ENCODE results near the gene UBXN6. TPM values are rescaled to one million over a fixed set of nuclear protein-coding genes. Genes with fewer than 3 reads are reported as not detected.

Gene UBXN6
- total and polyA plus RNA-seq, 2 of the 8 experiments (the other 6 are each of a cell fraction or from before 2014, with no cell fraction given) = 28.0 to 43.8 TPM

- H3K4me3 ChIP-seq (ENCODE audit: extremely low read depth in 1 of 4, insufficient read depth in 2 of 4, low read depth in 3 of 4, low read length in 4 of 4) = no peak overlapping the region
Measured at GRCh38 chr19:4443966-4444764, 13.4 kb downstream of the UBXN6 start.

More at GRCh38 chr19:4443966-4444764, 13.4 kb downstream of the UBXN6 start:
- no peak overlapping the region for H2BK20ac ChIP-seq (ENCODE audit: low read length)
- H2BK120ac ChIP-seq (replicated peaks; ENCODE audit: low read depth, low read length) = no peak overlapping the region
- no peak overlapping the region for H3K4ac ChIP-seq (replicated peaks; ENCODE audit: insufficient read length, low read depth, low read length)
- FAIRE-seq (no peak), DNase-seq (ENCODE audit: low read depth in 1 of 2, low spot score in 2 of 2) (no peak)
- H3K27me3 ChIP-seq (replicated peaks in 1 of 4; ENCODE audit: control insufficient read depth in 3 of 4, extremely low read depth in 1 of 4, insufficient read depth in 3 of 4, low read length in 3 of 4) = no peaks in the 10 kb centered on the region
- ChIA-PET CTCF (ENCODE audit: partially characterized antibody) (interaction anchor here (0.5 to 3.6 kb wide), 5 partner anchors 9 to 177 kb away, joined by 3 to 12 read pairs (median 5); no protein-coding TSS in a partner anchor), POLR2A (ENCODE audit: partially characterized antibody) (interaction anchor here (1.0 to 58.1 kb wide), 6 partner anchors 6 to 195 kb away, joined by 3 to 1590 read pairs (median 7); partner anchors contain the start of genes CHAF1A, SH3GL1 and UBXN6)
- H4K91ac ChIP-seq (replicated peaks; ENCODE audit: insufficient read length, low read length) = no peak overlapping the region
- H2BK15ac ChIP-seq (ENCODE audit: low read length) = no peak overlapping the region
- H2AK5ac ChIP-seq (ENCODE audit: low read depth, low read length) = no peak overlapping the region
- H3K79me1 ChIP-seq (ENCODE audit: low read depth, low read length) = peaks cover 6% of the 10 kb centered on the region
- H3K56ac ChIP-seq (replicated peaks; ENCODE audit: insufficient read length, low read depth, low read length) = no peak overlapping the region
- no peak overlapping the region for H2BK12ac ChIP-seq (ENCODE audit: low read depth, low read length)
- no peak overlapping the region for H4K5ac ChIP-seq (ENCODE audit: insufficient read length, low read depth, low read length)
- no peaks in the 10 kb centered on the region for H3K23me2 ChIP-seq (ENCODE audit: low read depth, low read length)
- H3K36me3 ChIP-seq (ENCODE audit: control insufficient read depth in 2 of 4, insufficient read depth in 4 of 4, low read length in 3 of 4) = peaks cover 23 to 52% (median 38%) of the 10 kb centered on the region in 4 experiments
- H3K18ac ChIP-seq (ENCODE audit: extremely low read depth, low read length) = no peak overlapping the region
- H3K9ac ChIP-seq (replicated peaks in 1 of 4; ENCODE audit: extremely low read depth in 1 of 4, low read depth in 3 of 4, low read length in 3 of 4) = no peak overlapping the region
- H2BK5ac ChIP-seq (ENCODE audit: low read depth, low read length) = no peak overlapping the region
- 92% methylated on average over 20 of the region's 20 CpGs; no CpG with 5 or more reads in 1 of the 2 experiments for WGBS, 2 experiments (ENCODE audit: extremely low coverage in 1 of 2, insufficient coverage in 1 of 2, insufficient read length in 1 of 2, insufficient replicate concordance in 2 of 2, low coverage in 1 of 2, low lambda C conversion rate in 2 of 2, missing lambda C conversion rate in 1 of 2)
- H3K27ac ChIP-seq (ENCODE audit: low read depth, low read length) = no peak overlapping the region
- no peak overlapping the region for H3K4me2 ChIP-seq (ENCODE audit: insufficient read depth in 1 of 2, low read depth in 2 of 2, low read length in 2 of 2)
- no peak overlapping the region for H2AFZ ChIP-seq (ENCODE audit: low read length)
- TF ChIP-seq POLR2A (IDR thresholded peaks at IDR 0.05; ENCODE audit: control extremely low read depth in 1 of 2, low read depth in 2 of 2, low read length in 2 of 2) = peak in 1 of 2 experiments; percentile 40; a peak in 1 of 3 replicates
- no peak for TF ChIP-seq BRCA1 (IDR thresholded peaks at IDR 0.05; ENCODE audit: low read depth, low read length)
- TF ChIP-seq POLR2AphosphoS5 (IDR thresholded peaks at IDR 0.05; ENCODE audit: low read depth, low read length) = peak; percentile 71
- no peaks in the 10 kb centered on the region for H3K79me2 ChIP-seq (ENCODE audit: control insufficient read depth in 1 of 2, insufficient read depth in 2 of 2, low read length in 2 of 2)
- peaks cover 13 to 39% of the 10 kb centered on the region in 2 experiments for H4K20me1 ChIP-seq (replicated peaks in 1 of 2; ENCODE audit: control insufficient read depth in 1 of 2, insufficient read depth in 2 of 2, low read length in 2 of 2)
- peak overlapping the region; percentile 42 for H4K8ac ChIP-seq (ENCODE audit: extremely low read depth, insufficient read depth, low read length)
- no peak overlapping the region for H3K23ac ChIP-seq (ENCODE audit: insufficient read length)
- no peak overlapping the region for H3K14ac ChIP-seq (ENCODE audit: insufficient read length)
- H3K9me3 ChIP-seq (ENCODE audit: insufficient read depth in 2 of 2, low read depth in 1 of 2, low read length in 1 of 2) = no peaks in the 10 kb centered on the region
- peaks cover 0 to 2% (median 0%) of the 10 kb centered on the region in 4 experiments; a peak in 4 of 7 replicates for H3K4me1 ChIP-seq (replicated peaks in 1 of 4; ENCODE audit: control insufficient read depth in 3 of 4, insufficient read depth in 4 of 4, low read length in 3 of 4)
